Neural progenitor cell (in vitro differentiated cells): Measurements from ENCODE around the gene LTF. TPM values are rescaled to one million over a fixed set of nuclear protein-coding genes. Genes with fewer than 3 reads are reported as not detected.

Experiments used
- DNase-seq: peaks from one replicate; pipeline ENCODE4 v3.0.0-alpha.2; 2016; ENCODE audit warnings: low spot score
- H2AFZ ChIP-seq: fragments of 200-600 bp; sonication (generic); replicated peaks from 2 replicates; pipeline ENCODE4 v1.6.1; 2016; ENCODE audit warnings: antibody characterized with exemption
- H3F3A ChIP-seq: fragments of 200-600 bp; sonication (generic); 2 replicates; pipeline ENCODE4 v1.6.1; 2016; ENCODE audit warnings: antibody characterized with exemption, low read depth
- H3K27ac ChIP-seq: fragments of 200-600 bp; sonication (generic); 2 replicates; pipeline ENCODE4 v1.5.1; 2016; ENCODE audit warnings: mild to moderate bottlenecking
- H3K27me3 ChIP-seq: fragments of 200-600 bp; sonication (generic); 2 replicates; pipeline ENCODE4 v1.6.1; 2016; ENCODE audit warnings: mild to moderate bottlenecking, moderate library complexity
- H3K36me3 ChIP-seq: fragments of 200-600 bp; sonication (generic); 2 replicates; pipeline ENCODE4 v1.5.1; 2016
- H3K4me1 ChIP-seq: fragments of 200-600 bp; sonication (generic); 2 replicates; pipeline ENCODE4 v1.6.1; 2016; ENCODE audit warnings: mixed run types
- H3K4me2 ChIP-seq: fragments of 200-600 bp; sonication (generic); 2 replicates; pipeline ENCODE4 v1.6.1; 2016
- H3K4me3 ChIP-seq: fragments of 200-600 bp; sonication (generic); 2 replicates; pipeline ENCODE4 v1.5.1; 2016
- H3K79me2 ChIP-seq: fragments of 200-600 bp; sonication (generic); 2 replicates; pipeline ENCODE4 v1.6.1; 2016; ENCODE audit warnings: low read depth
- H3K9ac ChIP-seq: fragments of 200-600 bp; sonication (generic); 2 replicates; pipeline ENCODE4 v1.6.1; 2016
- H3K9me3 ChIP-seq: fragments of 200-600 bp; sonication (generic); 2 replicates; pipeline ENCODE4 v1.5.1; 2016; ENCODE audit warnings: low read depth
- H4K20me1 ChIP-seq: fragments of 200-600 bp; sonication (generic); 2 replicates; pipeline ENCODE4 v1.6.1; 2016; ENCODE audit warnings: low read depth
- H3K27ac Mint-ChIP-seq: 3 replicates; pipeline ENCODE4 v1.8.0; 2021; ENCODE audit warnings: mixed read lengths
- H3K27me3 Mint-ChIP-seq: 2 replicates; pipeline ENCODE4 v1.8.0; 2022; ENCODE audit warnings: low read depth, mild to moderate bottlenecking, inconsistent platforms, moderate library complexity, mixed read lengths; ENCODE audit not compliant: insufficient read depth
- H3K36me3 Mint-ChIP-seq: 3 replicates; pipeline ENCODE4 v1.8.0; 2021; ENCODE audit warnings: mixed read lengths
- H3K4me1 Mint-ChIP-seq: 3 replicates; pipeline ENCODE4 v1.8.0; 2021; ENCODE audit warnings: mixed read lengths
- H3K4me3 Mint-ChIP-seq: 3 replicates; pipeline ENCODE4 v1.8.0; 2021; ENCODE audit warnings: mild to moderate bottlenecking, moderate library complexity, mixed read lengths
- H3K9me3 Mint-ChIP-seq: 3 replicates; pipeline ENCODE4 v1.8.0; 2020; ENCODE audit warnings: mixed read lengths
- CTCF ChIP-seq: fragments of 200-600 bp; sonication (generic); IDR thresholded peaks from 2 replicates; pipeline ENCODE4 v1.5.1; 2017; ENCODE audit warnings: antibody characterized with exemption, mild to moderate bottlenecking
- EZH2 ChIP-seq: fragments of 200-600 bp; sonication (generic); IDR thresholded peaks from 2 replicates; pipeline ENCODE4 v1.6.1; 2017; ENCODE audit warnings: antibody characterized with exemption, mild to moderate bottlenecking, moderate library complexity
- EZH2phosphoT487 ChIP-seq: fragments of 200-600 bp; sonication (generic); IDR thresholded peaks from 2 replicates; pipeline ENCODE4 v1.6.1; 2017; ENCODE audit warnings: antibody characterized with exemption
- total RNA-seq: library from RNA; depleted of rRNA; stranded (reverse); fragments of >200 nt; gene quantifications from 2 replicates; pipeline ENCODE4 v1.2.3, GENCODE V29; 2015; ENCODE audit warnings: low replicate concordance

The LTF gene
- total RNA-seq, 1 donor from 2014 or later = not detected

GRCh38 chr3:46409739-46410489 lies 54.8 kb downstream of the LTF start:
- TF ChIP-seq EZH2 (no peak), EZH2phosphoT487 (no peak), CTCF (no peak)
- H3K9ac ChIP-seq = no peak overlapping the region
- H3K4me2 ChIP-seq = no peak overlapping the region
- Mint-ChIP-seq H3K4me1 (peaks cover 14% of the 10 kb centered on the region), H3K4me3 (no peak overlapping the region), H3K27ac (no peak overlapping the region), H3K9me3 (no peaks in the 10 kb centered on the region), H3K27me3 (no peaks in the 10 kb centered on the region), H3K36me3 (no peaks in the 10 kb centered on the region)
- no peak overlapping the region for H2AFZ ChIP-seq
- H3K4me3 ChIP-seq = no peak overlapping the region
- no peak overlapping the region for H3K27ac ChIP-seq
- H3K4me1 ChIP-seq = no peaks in the 10 kb centered on the region
- no peaks in the 10 kb centered on the region for H3K9me3 ChIP-seq
- no peaks in the 10 kb centered on the region for H3F3A ChIP-seq
- no peaks in the 10 kb centered on the region for H3K36me3 ChIP-seq
- H3K27me3 ChIP-seq = no peaks in the 10 kb centered on the region
- H3K79me2 ChIP-seq = no peaks in the 10 kb centered on the region
- H4K20me1 ChIP-seq = no peaks in the 10 kb centered on the region
- DNase-seq = no peak

- Histone ChIP-seq H3K4me1 (no peaks in the 10 kb centered on the region), H3K9me3 (no peaks in the 10 kb centered on the region), H3K4me2 (no peak overlapping the region), H3K79me2 (no peaks in the 10 kb centered on the region), H3K9ac (no peak overlapping the region), H3K27me3 (no peaks in the 10 kb centered on the region), H3K36me3 (no peaks in the 10 kb centered on the region), H3F3A (no peaks in the 10 kb centered on the region), H4K20me1 (no peaks in the 10 kb centered on the region), H3K27ac (no peak overlapping the region), H3K4me3 (no peak overlapping the region), H2AFZ (no peak overlapping the region)
- no peaks in the 10 kb centered on the region for H3K27me3 Mint-ChIP-seq
- H3K4me1 Mint-ChIP-seq = peaks cover 14% of the 10 kb centered on the region
- TF ChIP-seq EZH2 (no peak), CTCF (peak; percentile 21), EZH2phosphoT487 (no peak)
- no peaks in the 10 kb centered on the region for H3K36me3 Mint-ChIP-seq
- no peak for DNase-seq
- H3K27ac Mint-ChIP-seq = no peak overlapping the region
- H3K4me3 Mint-ChIP-seq = no peak overlapping the region
- no peaks in the 10 kb centered on the region for H3K9me3 Mint-ChIP-seq
Measured at GRCh38 chr3:46408853-46409252, 55.9 kb downstream of the LTF start.

GRCh38 chr3:46407970-46408369 lies 56.7 kb downstream of the LTF start:
- H3K27ac ChIP-seq = no peak overlapping the region
- no peaks in the 10 kb centered on the region for H3K27me3 ChIP-seq
- Mint-ChIP-seq H3K4me3 (no peak overlapping the region), H3K4me1 (peaks cover 14% of the 10 kb centered on the region), H3K36me3 (no peaks in the 10 kb centered on the region), H3K9me3 (no peaks in the 10 kb centered on the region), H3K27me3 (no peaks in the 10 kb centered on the region), H3K27ac (no peak overlapping the region)
- TF ChIP-seq EZH2phosphoT487 = no peak
- TF ChIP-seq EZH2 = no peak
- no peak for TF ChIP-seq CTCF
- no peaks in the 10 kb centered on the region for H3K9me3 ChIP-seq
- no peaks in the 10 kb centered on the region for H3F3A ChIP-seq
- no peak overlapping the region for H3K4me3 ChIP-seq
- no peak overlapping the region for H3K4me2 ChIP-seq
- no peaks in the 10 kb centered on the region for H3K79me2 ChIP-seq
- H3K36me3 ChIP-seq = no peaks in the 10 kb centered on the region
- H3K9ac ChIP-seq = no peak overlapping the region
- no peaks in the 10 kb centered on the region for H3K4me1 ChIP-seq
- no peak overlapping the region for H2AFZ ChIP-seq
- DNase-seq = no peak
- H4K20me1 ChIP-seq = no peaks in the 10 kb centered on the region
